AG04450 (cell line): ENCODE measurements around the gene METTL5. TPM values are rescaled to one million over a fixed set of nuclear protein-coding genes. Genes with fewer than 3 reads are reported as not detected.

Source experiments
- CTCF ChIA-PET: fragments of 300-600, 350-600 bp; formaldehyde crosslinking; extraction: SDS; loops from one replicate; lab custom pipeline; 2022; ENCODE audit warnings: antibody characterized with exemption, inconsistent platforms; lab: Charles Lee
- POLR2A ChIA-PET: fragments of 350-600 bp; formaldehyde crosslinking; extraction: SDS; loops from one replicate; lab custom pipeline; 2021; ENCODE audit warnings: antibody characterized with exemption, inconsistent platforms; lab: Yijun Ruan, JAX
- DNase-seq: peaks from one replicate; pipeline ENCODE4 v3.0.0-alpha.2; 2011; ENCODE audit warnings: low read depth, low spot score
- H3K27ac ChIP-seq: one replicate; pipeline ENCODE4 v1.5.1; 2012; ENCODE audit warnings: low read depth, low read length, control low read depth
- H3K27me3 ChIP-seq: one replicate; pipeline ENCODE4 v1.6.0; 2012; ENCODE audit warnings: low read length; ENCODE audit not compliant: control insufficient read depth, insufficient read depth
- H3K4me3 ChIP-seq: 2 replicates; pipeline ENCODE4 v1.5.1; 2011; ENCODE audit warnings: mild to moderate bottlenecking, low read depth, low read length, control low read depth
- H3K9me3 ChIP-seq: 2 replicates; pipeline ENCODE4 v1.5.1; 2012; ENCODE audit warnings: low read length; ENCODE audit not compliant: control insufficient read depth, insufficient read depth
- polyA plus RNA-seq: library from polyadenylated mRNA; depleted of rRNA; stranded (reverse); fragments of >200 nt; gene quantifications from 2 replicates; pipeline ENCODE4 v1.2.3, GENCODE V29; 2011
- TF ChIP-seq, protein P1 (sequence below): IDR thresholded peaks from 2 replicates; pipeline ENCODE4 v1.5.1; 2011; ENCODE audit warnings: low read depth, low read length, control low read depth, inconsistent platforms

Gene METTL5
- polyA plus RNA-seq, 1 experiment, result 45.0 TPM

DNA sequence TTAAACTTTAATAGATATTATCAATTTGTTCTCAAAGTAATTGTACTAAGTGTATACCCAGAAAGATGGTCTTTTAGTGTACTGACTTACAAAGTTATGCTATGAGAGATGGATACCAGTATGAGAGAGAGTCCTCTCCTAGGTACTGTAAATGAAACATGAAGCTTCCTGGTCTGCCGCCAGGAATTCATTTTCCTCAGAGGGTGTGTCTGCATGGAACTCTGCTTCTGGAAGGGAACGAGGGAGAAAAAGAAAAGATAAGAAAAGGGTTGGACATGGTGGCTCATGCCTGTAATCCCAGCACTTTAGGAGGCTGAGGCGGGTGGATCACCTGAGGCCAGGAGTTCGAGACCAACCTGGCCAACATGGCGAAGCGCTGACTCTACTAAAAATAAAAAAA, 28.3 kb downstream of the METTL5 start:
- POLR2A ChIA-PET, result interaction anchor here (1.3 kb wide), 1 partner anchor 21 kb away, joined by 3 read pairs; no protein-coding TSS in a partner anchor
- Histone ChIP-seq H3K9me3 (no peaks in the 10 kb centered on the region), H3K27me3 (no peaks in the 10 kb centered on the region), H3K27ac (no peak overlapping the region), H3K4me3 (no peak overlapping the region)
- no peak for DNase-seq
- TF ChIP-seq, protein P1, sequence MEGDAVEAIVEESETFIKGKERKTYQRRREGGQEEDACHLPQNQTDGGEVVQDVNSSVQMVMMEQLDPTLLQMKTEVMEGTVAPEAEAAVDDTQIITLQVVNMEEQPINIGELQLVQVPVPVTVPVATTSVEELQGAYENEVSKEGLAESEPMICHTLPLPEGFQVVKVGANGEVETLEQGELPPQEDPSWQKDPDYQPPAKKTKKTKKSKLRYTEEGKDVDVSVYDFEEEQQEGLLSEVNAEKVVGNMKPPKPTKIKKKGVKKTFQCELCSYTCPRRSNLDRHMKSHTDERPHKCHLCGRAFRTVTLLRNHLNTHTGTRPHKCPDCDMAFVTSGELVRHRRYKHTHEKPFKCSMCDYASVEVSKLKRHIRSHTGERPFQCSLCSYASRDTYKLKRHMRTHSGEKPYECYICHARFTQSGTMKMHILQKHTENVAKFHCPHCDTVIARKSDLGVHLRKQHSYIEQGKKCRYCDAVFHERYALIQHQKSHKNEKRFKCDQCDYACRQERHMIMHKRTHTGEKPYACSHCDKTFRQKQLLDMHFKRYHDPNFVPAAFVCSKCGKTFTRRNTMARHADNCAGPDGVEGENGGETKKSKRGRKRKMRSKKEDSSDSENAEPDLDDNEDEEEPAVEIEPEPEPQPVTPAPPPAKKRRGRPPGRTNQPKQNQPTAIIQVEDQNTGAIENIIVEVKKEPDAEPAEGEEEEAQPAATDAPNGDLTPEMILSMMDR, result no peak
- CTCF ChIA-PET, result no interaction called here

DNA sequence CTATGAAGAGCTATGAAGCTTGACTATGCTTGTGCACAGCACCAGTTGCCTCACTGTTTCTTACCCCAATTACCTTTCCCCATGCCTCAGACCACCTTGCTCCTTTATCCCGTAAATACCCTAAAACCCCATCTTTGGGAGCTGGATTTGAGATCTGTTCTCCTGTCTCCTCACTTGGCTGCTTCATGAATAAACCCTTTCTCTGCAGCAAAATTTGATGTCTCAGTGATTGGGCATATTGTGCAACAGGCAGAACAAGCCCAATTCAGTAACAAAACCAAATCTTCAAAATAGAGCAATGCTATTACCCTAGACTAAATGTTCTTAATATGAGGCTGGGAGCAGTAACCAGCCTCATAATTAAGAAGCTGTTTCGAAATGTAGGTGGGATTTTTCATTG, 29.5 kb downstream of the METTL5 start:
- Histone ChIP-seq H3K4me3 (no peak overlapping the region), H3K27ac (no peak overlapping the region), H3K9me3 (no peaks in the 10 kb centered on the region), H3K27me3 (no peaks in the 10 kb centered on the region)
- TF ChIP-seq, protein P1, result no peak
- CTCF ChIA-PET, result no interaction called here
- POLR2A ChIA-PET, result no interaction called here
- no peak for DNase-seq

DNA sequence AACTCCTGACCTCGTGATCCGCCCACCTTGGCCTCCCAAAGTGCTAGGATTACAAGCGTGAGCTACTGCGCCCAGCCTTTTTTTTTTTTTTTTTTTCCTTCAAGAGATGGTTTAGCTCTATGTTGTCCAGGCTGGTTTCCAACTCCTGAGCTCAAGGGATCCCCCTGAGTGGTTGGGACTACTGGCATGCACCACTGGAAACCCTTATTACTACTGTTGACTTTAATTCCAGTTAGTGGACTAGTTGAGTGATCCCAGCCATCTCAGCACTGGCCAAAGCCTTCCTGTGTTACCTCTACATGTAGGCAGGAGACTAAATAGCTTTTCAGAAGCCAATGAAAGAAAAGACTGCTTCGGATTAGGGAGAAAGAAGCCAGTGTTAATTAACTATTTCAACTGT, 34.1 kb downstream of the METTL5 start:
- TF ChIP-seq, protein P1, result no peak
- POLR2A ChIA-PET, result no interaction called here
- Histone ChIP-seq H3K27ac (no peak overlapping the region), H3K9me3 (no peaks in the 10 kb centered on the region), H3K4me3 (no peak overlapping the region), H3K27me3 (peaks cover 3% of the 10 kb centered on the region)
- no peak for DNase-seq
- CTCF ChIA-PET, result interaction anchor here (0.6 to 3.0 kb wide), 13 partner anchors 12 to 339 kb away, joined by 3 to 25 read pairs (median 5); partner anchors contain the start of genes FASTKD1 and KLHL23

DNA sequence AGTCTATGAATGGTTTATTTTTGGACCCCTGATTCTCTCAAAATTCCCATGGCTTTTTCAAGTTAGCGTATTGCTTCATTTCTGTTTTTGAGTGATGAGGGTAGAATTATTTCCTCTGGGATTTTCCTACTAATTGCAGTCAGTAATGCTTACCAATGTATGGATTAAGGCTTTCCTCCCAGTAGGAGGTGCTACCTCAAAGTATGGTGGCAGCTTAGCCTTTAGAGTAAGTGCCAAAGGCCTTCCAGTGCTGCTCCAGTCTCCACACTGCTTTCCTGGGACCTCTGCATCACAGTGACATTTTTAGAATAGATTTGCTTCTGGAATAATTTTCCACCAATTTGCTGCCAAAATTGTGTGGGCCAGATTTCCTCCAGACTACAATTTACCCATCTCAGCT, 42.2 kb downstream of the METTL5 start:
- H3K27ac ChIP-seq, result no peak overlapping the region
- TF ChIP-seq, protein P1, result no peak
- DNase-seq, result no peak
- no peaks in the 10 kb centered on the region for H3K9me3 ChIP-seq
- ChIA-PET CTCF (no interaction called here), POLR2A (interaction anchor here (0.5 kb wide), 1 partner anchor 302 kb away, joined by 6 read pairs; no protein-coding TSS in a partner anchor)
- no peak overlapping the region for H3K4me3 ChIP-seq
- no peaks in the 10 kb centered on the region for H3K27me3 ChIP-seq

DNA sequence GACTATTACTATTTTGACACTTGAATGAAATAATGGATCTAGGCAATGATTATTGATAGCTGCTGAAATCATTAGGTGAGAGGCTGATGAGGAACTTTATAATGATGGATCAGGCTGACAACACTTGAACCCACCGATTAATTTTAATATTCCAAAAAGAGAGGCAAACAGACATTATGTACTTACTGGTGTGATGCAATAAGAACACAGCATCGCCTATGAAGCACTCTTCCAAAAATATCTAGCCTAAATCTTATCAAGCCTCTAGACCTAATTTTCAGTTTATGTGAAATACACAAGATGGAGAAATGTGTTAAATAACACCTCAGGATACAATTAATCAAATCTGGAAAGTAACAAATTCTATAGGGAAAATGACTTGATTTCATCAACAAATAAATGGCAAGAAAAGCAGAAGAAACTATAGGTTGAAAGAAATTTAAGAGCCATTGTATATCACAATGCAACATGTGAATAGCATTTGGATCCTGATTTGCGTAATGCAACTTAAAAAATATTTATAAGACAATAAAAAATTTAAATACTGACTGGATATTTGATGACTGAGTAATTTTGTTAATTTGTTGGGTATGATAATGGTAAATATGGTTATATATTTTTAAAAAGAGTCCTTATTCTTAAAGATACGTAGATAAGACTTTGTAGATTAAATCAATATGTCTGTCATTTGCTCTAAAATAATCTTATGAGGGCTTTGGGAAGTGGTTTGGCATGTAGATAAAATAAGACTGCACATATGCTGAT, 43.3 kb downstream of the METTL5 start:
- TF ChIP-seq, protein P1, result no peak
- DNase-seq, result no peak
- H3K27ac ChIP-seq, result no peak overlapping the region
- CTCF ChIA-PET, result interaction anchor here (0.7 kb wide), 1 partner anchor 329 kb away, joined by 3 read pairs; no protein-coding TSS in a partner anchor
- H3K27me3 ChIP-seq, result no peaks in the 10 kb centered on the region
- H3K4me3 ChIP-seq, result no peak overlapping the region
- POLR2A ChIA-PET, result no interaction called here
- H3K9me3 ChIP-seq, result no peaks in the 10 kb centered on the region
